GM23338 (cell line): ENCODE results near the gene NOS2. TPM values are rescaled to one million over a fixed set of nuclear protein-coding genes. Genes with fewer than 3 reads are reported as not detected.

Experiments used
- ATAC-seq: fragments of 200-7000 bp; cut with Tn5 transposase; 3 replicates; pipeline ENCODE4 v1.9.1; 2020
- DNase-seq: peaks from one replicate; pipeline ENCODE4 v3.0.0-alpha.2; 2015; ENCODE audit warnings: low spot score
- H2AFZ ChIP-seq: fragments of 200-600 bp; sonication (generic); 2 replicates; pipeline ENCODE4 v1.8.0; 2016; ENCODE audit warnings: antibody characterized with exemption, mild to moderate bottlenecking, moderate library complexity
- H3F3A ChIP-seq: fragments of 200-600 bp; sonication (generic); replicated peaks from 2 replicates; pipeline ENCODE4 v1.8.0; 2017; ENCODE audit warnings: antibody characterized with exemption, mixed run types, low read depth
- H3K27ac ChIP-seq: fragments of 200-600 bp; sonication (generic); 2 replicates; pipeline ENCODE4 v1.6.1; 2016; ENCODE audit warnings: low read depth
- H3K27me3 ChIP-seq: fragments of 200-600 bp; sonication (generic); 2 replicates; pipeline ENCODE4 v1.8.0; 2016; ENCODE audit warnings: mild to moderate bottlenecking, mixed run types, moderate library complexity; ENCODE audit not compliant: insufficient read depth
- H3K36me3 ChIP-seq: fragments of 200-600 bp; sonication (generic); 2 replicates; pipeline ENCODE4 v1.8.0; 2016; ENCODE audit warnings: mild to moderate bottlenecking; ENCODE audit not compliant: insufficient read depth
- H3K4me1 ChIP-seq: fragments of 200-600 bp; sonication (generic); 2 replicates; pipeline ENCODE4 v1.8.0; 2016; ENCODE audit warnings: mild to moderate bottlenecking, moderate library complexity; ENCODE audit not compliant: insufficient read depth
- H3K4me2 ChIP-seq: fragments of 200-600 bp; sonication (generic); 2 replicates; pipeline ENCODE4 v1.7.1; 2017; ENCODE audit warnings: mixed run types
- H3K4me3 ChIP-seq: fragments of 200-600 bp; sonication (generic); 2 replicates; pipeline ENCODE4 v1.6.1; 2016; ENCODE audit warnings: mixed run types
- H3K79me2 ChIP-seq: fragments of 200-600 bp; sonication (generic); replicated peaks from 2 replicates; pipeline ENCODE4 v1.8.0; 2017; ENCODE audit warnings: mild to moderate bottlenecking; ENCODE audit not compliant: insufficient read depth
- H3K9me2 ChIP-seq: fragments of 200-600 bp; sonication (generic); 2 replicates; pipeline ENCODE4 v1.8.0; 2017; ENCODE audit not compliant: insufficient read depth
- H4K20me1 ChIP-seq: fragments of 200-600 bp; sonication (generic); replicated peaks from 2 replicates; pipeline ENCODE4 v1.8.0; 2017; ENCODE audit warnings: mild to moderate bottlenecking; ENCODE audit not compliant: insufficient read depth
- H3K27ac Mint-ChIP-seq: 2 replicates; pipeline ENCODE4 v1.8.0; 2020; ENCODE audit warnings: inconsistent platforms, mild to moderate bottlenecking, moderate library complexity, mixed read lengths
- H3K27me3 Mint-ChIP-seq: 3 replicates; pipeline ENCODE4 v1.8.0; 2022; ENCODE audit warnings: low read depth, mild to moderate bottlenecking, moderate library complexity, mixed read lengths, inconsistent platforms; ENCODE audit not compliant: insufficient read depth, poor library complexity
- H3K36me3 Mint-ChIP-seq: 3 replicates; pipeline ENCODE4 v1.8.0; 2021; ENCODE audit warnings: low read depth, mild to moderate bottlenecking, inconsistent platforms, moderate library complexity, mixed read lengths
- H3K4me1 Mint-ChIP-seq: 3 replicates; pipeline ENCODE4 v1.8.0; 2020; ENCODE audit warnings: mild to moderate bottlenecking, inconsistent platforms, mixed read lengths
- H3K4me3 Mint-ChIP-seq: 3 replicates; pipeline ENCODE4 v1.8.0; 2021; ENCODE audit warnings: moderate library complexity, mild to moderate bottlenecking, inconsistent platforms, mixed read lengths
- H3K9me3 Mint-ChIP-seq: 3 replicates; pipeline ENCODE4 v1.8.0; 2020; ENCODE audit warnings: moderate library complexity, mild to moderate bottlenecking, inconsistent platforms, mixed read lengths
- CREB1 ChIP-seq: fragments of 250-450 bp; sonication (Bioruptor Pico); IDR thresholded peaks from 2 replicates; pipeline ENCODE4 v1.5.0; 2020; ENCODE audit warnings: low read depth, mild to moderate bottlenecking, moderate library complexity
- ETS1 ChIP-seq: IDR thresholded peaks from 2 replicates; pipeline ENCODE4 v1.6.1; 2016; ENCODE audit warnings: antibody characterized with exemption
- EZH2 ChIP-seq: fragments of 200-600 bp; sonication (generic); IDR thresholded peaks from one replicate; pipeline ENCODE4 v1.8.0; 2017; ENCODE audit warnings: antibody characterized with exemption, mild to moderate bottlenecking, low read depth; ENCODE audit not compliant: unreplicated experiment
- EZH2phosphoT487 ChIP-seq: fragments of 200-600 bp; sonication (generic); IDR thresholded peaks from one replicate; pipeline ENCODE4 v1.8.1; 2018; ENCODE audit warnings: antibody characterized with exemption; ENCODE audit not compliant: unreplicated experiment
- JUNB ChIP-seq: IDR thresholded peaks from one replicate; pipeline ENCODE4 v1.6.1; 2016; ENCODE audit warnings: antibody characterized with exemption; ENCODE audit not compliant: unreplicated experiment
- NANOG ChIP-seq: IDR thresholded peaks from 2 replicates; pipeline ENCODE4 v1.6.1; 2016; ENCODE audit warnings: antibody characterized with exemption, borderline replicate concordance
- POLR2AphosphoS5 ChIP-seq: IDR thresholded peaks from 2 replicates; pipeline ENCODE4 v1.6.1; 2016; ENCODE audit warnings: antibody characterized with exemption, low read depth
- STAT1 ChIP-seq: IDR thresholded peaks from one replicate; pipeline ENCODE4 v1.6.1; 2016; ENCODE audit warnings: antibody characterized with exemption; ENCODE audit not compliant: unreplicated experiment
- ZNF114 ChIP-seq: fragments of 250-450 bp; sonication (Bioruptor Pico); IDR thresholded peaks from 2 replicates; pipeline ENCODE4 v1.5.0; 2020; ENCODE audit warnings: mild to moderate bottlenecking, moderate library complexity
- ZNF331 ChIP-seq: fragments of 250-450 bp; sonication (Bioruptor Pico); IDR thresholded peaks from 2 replicates; pipeline ENCODE4 v1.5.0; 2020; ENCODE audit warnings: low read depth, mild to moderate bottlenecking, moderate library complexity
- ZNF462 ChIP-seq: fragments of 250-450 bp; sonication (Bioruptor Pico); IDR thresholded peaks from 2 replicates; pipeline ENCODE4 v1.5.0; 2020; ENCODE audit warnings: mild to moderate bottlenecking, moderate library complexity
- polyA plus RNA-seq: library from polyadenylated mRNA; unstranded; fragments of >200 nt; fragmentation: Nextera tagmentation; extraction: Ambion mirVana; gene quantifications from 2 replicates; pipeline ENCODE4 v1.2.1, GENCODE V29; 2016
- total RNA-seq: library from RNA; depleted of rRNA; stranded (reverse); fragments of >200 nt; shearing (Covaris generic); gene quantifications from 2 replicates; pipeline ENCODE4 v1.2.3, GENCODE V29; 2014
- TF ChIP-seq, protein P1 (sequence below): IDR thresholded peaks from one replicate; pipeline ENCODE4 v1.6.1; 2018; ENCODE audit warnings: antibody characterized with exemption; ENCODE audit not compliant: unreplicated experiment
- TF ChIP-seq, protein P2 (sequence below), 2 experiments: fragments of 200-600 bp in 1 of 2; sonication (generic) in 1 of 2; conservative IDR thresholded peaks; 2 replicates each; pipeline versions ENCODE4 v1.5.1 to v1.6.1; 2016 to 2017; ENCODE audit warnings: antibody characterized with exemption in 2 of 2, low read depth in 2 of 2, mild to moderate bottlenecking in 2 of 2, moderate library complexity in 1 of 2

Gene NOS2
- total and polyA plus RNA-seq, 2 experiments from 2014 or later: 0.44 to 2.7 TPM

GRCh38 chr17:27846042-27846655, 45.8 kb upstream of the NOS2 start:
- Mint-ChIP-seq H3K4me1 (peaks cover 13% of the 10 kb centered on the region), H3K4me3 (no peak overlapping the region), H3K9me3 (no peaks in the 10 kb centered on the region), H3K27me3 (no peaks in the 10 kb centered on the region), H3K36me3 (no peaks in the 10 kb centered on the region; the same call in 2 of the 3 replicates), H3K27ac (no peak overlapping the region)
- Histone ChIP-seq H2AFZ (no peak overlapping the region; the same call in 1 of the 2 replicates), H3K36me3 (no peaks in the 10 kb centered on the region), H3K4me1 (peaks cover 4% of the 10 kb centered on the region; the same call in 1 of the 2 replicates), H3K79me2 (no peaks in the 10 kb centered on the region), H3K4me3 (no peak overlapping the region), H3K27me3 (no peaks in the 10 kb centered on the region), H3K9me2 (no peaks in the 10 kb centered on the region), H3K4me2 (no peak overlapping the region), H4K20me1 (no peaks in the 10 kb centered on the region), H3F3A (no peaks in the 10 kb centered on the region), H3K27ac (no peak overlapping the region)
- no peak for DNase-seq
- no peak for ATAC-seq
- TF ChIP-seq ZNF331 (CRISPR knock-in tag) (no peak), CREB1 (CRISPR knock-in tag) (no peak), ZNF114 (CRISPR knock-in tag) (no peak), STAT1 (no peak), JUNB (no peak), EZH2 (no peak), EZH2phosphoT487 (no peak), NANOG (no peak), ZNF462 (CRISPR knock-in tag) (no peak), POLR2AphosphoS5 (no peak), ETS1 (no peak)
- TF ChIP-seq, protein P1, sequence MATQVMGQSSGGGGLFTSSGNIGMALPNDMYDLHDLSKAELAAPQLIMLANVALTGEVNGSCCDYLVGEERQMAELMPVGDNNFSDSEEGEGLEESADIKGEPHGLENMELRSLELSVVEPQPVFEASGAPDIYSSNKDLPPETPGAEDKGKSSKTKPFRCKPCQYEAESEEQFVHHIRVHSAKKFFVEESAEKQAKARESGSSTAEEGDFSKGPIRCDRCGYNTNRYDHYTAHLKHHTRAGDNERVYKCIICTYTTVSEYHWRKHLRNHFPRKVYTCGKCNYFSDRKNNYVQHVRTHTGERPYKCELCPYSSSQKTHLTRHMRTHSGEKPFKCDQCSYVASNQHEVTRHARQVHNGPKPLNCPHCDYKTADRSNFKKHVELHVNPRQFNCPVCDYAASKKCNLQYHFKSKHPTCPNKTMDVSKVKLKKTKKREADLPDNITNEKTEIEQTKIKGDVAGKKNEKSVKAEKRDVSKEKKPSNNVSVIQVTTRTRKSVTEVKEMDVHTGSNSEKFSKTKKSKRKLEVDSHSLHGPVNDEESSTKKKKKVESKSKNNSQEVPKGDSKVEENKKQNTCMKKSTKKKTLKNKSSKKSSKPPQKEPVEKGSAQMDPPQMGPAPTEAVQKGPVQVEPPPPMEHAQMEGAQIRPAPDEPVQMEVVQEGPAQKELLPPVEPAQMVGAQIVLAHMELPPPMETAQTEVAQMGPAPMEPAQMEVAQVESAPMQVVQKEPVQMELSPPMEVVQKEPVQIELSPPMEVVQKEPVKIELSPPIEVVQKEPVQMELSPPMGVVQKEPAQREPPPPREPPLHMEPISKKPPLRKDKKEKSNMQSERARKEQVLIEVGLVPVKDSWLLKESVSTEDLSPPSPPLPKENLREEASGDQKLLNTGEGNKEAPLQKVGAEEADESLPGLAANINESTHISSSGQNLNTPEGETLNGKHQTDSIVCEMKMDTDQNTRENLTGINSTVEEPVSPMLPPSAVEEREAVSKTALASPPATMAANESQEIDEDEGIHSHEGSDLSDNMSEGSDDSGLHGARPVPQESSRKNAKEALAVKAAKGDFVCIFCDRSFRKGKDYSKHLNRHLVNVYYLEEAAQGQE: no peak
- TF ChIP-seq, protein P2, sequence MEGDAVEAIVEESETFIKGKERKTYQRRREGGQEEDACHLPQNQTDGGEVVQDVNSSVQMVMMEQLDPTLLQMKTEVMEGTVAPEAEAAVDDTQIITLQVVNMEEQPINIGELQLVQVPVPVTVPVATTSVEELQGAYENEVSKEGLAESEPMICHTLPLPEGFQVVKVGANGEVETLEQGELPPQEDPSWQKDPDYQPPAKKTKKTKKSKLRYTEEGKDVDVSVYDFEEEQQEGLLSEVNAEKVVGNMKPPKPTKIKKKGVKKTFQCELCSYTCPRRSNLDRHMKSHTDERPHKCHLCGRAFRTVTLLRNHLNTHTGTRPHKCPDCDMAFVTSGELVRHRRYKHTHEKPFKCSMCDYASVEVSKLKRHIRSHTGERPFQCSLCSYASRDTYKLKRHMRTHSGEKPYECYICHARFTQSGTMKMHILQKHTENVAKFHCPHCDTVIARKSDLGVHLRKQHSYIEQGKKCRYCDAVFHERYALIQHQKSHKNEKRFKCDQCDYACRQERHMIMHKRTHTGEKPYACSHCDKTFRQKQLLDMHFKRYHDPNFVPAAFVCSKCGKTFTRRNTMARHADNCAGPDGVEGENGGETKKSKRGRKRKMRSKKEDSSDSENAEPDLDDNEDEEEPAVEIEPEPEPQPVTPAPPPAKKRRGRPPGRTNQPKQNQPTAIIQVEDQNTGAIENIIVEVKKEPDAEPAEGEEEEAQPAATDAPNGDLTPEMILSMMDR (conservative IDR thresholded peaks at IDR 0.05; ENCODE audit: low read depth in 2 of 2): no peak
